Inflammatory macrophage treated with lipopolysaccharide for 1 hour (primary cell): ENCODE data around the gene YLPM1.
"Not testable (repeated sequence)": the region's sequence is repeated elsewhere in the genome, so short reads cannot be mapped to it uniquely, and the experiment has no call there.

Experiments
- DNase-seq, 2 donors: peaks; one replicate each; pipeline ENCODE4 v3.0.0-alpha.2; 2020 to 2022

The YLPM1 gene, protein sequence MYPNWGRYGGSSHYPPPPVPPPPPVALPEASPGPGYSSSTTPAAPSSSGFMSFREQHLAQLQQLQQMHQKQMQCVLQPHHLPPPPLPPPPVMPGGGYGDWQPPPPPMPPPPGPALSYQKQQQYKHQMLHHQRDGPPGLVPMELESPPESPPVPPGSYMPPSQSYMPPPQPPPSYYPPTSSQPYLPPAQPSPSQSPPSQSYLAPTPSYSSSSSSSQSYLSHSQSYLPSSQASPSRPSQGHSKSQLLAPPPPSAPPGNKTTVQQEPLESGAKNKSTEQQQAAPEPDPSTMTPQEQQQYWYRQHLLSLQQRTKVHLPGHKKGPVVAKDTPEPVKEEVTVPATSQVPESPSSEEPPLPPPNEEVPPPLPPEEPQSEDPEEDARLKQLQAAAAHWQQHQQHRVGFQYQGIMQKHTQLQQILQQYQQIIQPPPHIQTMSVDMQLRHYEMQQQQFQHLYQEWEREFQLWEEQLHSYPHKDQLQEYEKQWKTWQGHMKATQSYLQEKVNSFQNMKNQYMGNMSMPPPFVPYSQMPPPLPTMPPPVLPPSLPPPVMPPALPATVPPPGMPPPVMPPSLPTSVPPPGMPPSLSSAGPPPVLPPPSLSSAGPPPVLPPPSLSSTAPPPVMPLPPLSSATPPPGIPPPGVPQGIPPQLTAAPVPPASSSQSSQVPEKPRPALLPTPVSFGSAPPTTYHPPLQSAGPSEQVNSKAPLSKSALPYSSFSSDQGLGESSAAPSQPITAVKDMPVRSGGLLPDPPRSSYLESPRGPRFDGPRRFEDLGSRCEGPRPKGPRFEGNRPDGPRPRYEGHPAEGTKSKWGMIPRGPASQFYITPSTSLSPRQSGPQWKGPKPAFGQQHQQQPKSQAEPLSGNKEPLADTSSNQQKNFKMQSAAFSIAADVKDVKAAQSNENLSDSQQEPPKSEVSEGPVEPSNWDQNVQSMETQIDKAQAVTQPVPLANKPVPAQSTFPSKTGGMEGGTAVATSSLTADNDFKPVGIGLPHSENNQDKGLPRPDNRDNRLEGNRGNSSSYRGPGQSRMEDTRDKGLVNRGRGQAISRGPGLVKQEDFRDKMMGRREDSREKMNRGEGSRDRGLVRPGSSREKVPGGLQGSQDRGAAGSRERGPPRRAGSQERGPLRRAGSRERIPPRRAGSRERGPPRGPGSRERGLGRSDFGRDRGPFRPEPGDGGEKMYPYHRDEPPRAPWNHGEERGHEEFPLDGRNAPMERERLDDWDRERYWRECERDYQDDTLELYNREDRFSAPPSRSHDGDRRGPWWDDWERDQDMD (N-terminal part only)

DNA sequence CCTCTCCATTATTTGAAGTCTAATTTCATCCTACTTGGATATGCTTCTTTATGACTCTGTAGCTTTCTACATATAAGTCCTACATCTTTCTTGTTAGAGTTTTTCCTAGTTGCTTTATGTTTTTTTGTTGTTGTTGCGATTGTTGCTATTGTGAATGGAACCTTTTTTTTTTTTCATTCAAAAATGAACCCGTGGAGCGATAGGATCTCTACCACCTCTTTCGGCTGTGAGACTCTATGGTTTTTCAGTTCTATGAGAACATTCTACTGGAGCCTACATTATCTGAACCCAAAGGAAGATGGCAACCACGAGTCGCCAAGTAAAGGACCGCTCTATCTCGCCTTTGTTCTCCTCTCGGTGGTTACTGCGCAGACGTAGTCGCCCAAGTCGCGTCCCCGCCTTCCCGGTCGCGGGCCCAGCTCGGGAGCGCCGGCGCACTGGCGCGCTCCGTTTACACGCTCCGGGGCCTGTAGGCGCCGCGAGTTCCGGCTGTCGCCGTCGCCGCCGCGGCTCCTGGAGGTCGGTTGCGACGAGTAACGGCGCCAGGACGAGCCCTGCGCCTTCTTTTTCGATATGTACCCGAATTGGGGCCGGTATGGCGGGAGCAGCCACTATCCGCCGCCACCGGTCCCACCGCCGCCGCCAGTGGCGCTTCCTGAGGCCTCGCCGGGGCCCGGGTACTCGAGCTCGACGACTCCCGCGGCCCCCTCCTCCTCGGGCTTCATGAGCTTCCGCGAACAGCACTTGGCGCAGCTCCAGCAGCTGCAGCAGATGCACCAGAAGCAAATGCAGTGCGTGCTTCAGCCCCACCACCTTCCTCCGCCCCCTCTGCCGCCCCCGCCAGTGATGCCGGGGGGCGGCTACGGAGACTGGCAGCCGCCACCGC is at the start of gene YLPM1:
YLPM1 (plus strand) TSS at position 400 of the 886 bp plus-strand sequence; CDS start at position 574, 174 bp downstream.
- DNase-seq, result peak; percentile 94 to 98

DNA sequence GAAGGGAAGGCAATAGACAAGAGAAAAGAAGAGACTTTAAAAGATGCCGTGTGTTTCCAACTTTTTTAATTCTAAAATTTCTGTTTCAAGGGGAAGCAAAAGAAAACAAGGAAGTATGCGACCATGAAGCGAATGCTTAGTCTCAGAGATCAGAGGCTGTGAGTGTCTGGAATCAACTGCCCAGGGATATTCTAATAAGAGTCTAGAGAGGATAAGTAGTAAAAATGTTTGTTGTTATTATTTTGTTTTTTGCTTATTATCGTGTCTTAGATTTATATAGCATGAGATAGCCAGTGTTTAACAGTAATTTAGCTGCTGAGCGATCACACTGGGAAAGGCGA is 49.8 kb upstream of the YLPM1 start:
- DNase-seq, result no peak

DNA sequence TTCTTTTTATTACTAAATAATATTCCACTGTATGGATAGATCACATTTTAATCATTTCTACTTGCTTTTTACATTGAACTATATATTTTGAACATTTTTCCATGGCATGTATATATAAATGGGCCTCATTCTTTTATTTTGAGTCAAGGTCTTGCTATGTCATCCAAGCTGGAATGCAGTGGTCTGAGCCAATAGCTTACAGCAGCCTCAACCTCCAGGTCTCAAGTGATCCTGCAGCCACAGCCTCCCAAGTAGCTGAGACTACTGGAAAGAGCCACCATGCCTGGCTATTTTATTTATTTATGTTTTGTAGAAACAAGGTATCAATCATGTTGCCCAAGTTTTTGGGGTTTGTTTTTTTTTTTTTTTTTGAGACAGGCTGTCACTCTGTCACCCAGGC is 42.6 kb upstream of the YLPM1 start:
- no peak for DNase-seq

DNA sequence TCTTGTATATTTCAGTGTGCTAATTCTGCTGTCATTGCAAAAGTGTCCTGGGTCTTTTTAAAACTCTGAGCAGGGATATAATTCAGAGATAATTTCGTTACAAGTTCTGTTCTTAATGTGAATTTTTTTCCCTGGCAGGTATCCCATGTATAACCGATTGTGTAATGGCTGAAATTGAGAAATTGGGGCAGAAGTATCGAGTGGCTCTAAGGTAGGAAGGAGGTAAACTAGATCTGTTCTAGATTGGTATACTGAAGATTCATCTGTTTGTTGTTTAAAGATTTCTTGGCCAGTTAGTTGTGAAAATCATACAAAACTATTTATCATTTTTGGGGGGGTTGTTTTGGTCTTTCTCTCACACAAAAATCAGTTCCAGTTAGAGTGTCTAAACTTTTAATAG is 40.0 kb upstream of the YLPM1 start:
- no peak for DNase-seq

DNA sequence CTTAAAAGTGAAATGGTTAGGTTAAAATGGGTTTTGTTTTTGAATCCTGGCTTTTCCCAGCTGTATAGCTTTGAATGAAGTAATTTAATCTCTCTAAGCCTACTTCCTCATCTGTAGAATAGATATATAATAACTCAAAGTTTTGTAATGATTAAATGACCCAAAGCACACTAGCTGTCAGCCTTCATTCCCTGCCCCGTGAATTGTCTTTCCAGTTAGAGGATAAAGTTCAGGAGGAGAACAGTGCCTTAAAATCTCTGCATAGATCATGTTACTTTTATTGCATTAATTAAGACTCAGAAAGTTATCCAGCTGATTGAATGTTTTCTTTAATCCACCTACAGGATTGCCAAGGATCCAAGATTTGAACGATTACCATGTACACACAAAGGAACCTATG is 30.7 kb upstream of the YLPM1 start:
- no peak for DNase-seq

DNA sequence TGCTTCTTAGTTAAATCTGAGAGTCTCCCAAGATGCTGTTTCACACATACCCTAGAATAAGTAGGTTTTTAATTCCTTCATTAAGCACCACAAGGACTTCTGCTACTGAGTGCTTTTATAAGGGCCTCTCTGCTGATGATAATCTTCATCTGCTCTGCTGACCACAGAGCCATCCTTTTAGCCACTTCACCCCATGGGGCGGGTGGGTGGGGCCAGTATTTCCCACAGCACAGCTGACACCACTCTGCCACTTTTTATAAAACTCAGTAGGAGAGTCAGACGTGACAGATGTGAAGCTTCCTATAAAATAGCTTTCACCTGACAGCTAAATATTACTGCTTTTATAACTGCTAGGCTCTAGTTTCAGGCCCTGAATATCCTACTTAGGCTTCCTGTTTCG is 29.9 kb upstream of the YLPM1 start:
- DNase-seq, result no peak

DNA sequence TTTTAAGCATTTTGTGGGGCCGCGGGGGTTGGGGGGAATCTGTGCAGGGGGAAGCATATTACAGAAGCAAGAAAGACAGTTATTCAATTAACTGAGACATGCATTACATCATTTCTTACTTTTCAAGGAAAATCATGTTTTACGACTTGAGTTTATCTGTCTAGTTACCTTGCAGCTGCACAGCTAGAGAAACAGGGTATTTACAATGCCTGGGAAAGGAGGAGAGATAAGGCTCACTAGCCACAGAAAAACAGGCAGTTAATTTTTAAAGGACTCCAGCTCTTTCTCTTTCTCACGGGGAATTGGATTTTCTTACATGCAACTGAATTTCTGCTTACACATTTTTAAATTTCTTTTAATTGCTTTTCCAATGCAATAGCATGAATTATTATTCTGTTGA is 28.0 kb upstream of the YLPM1 start:
- DNase-seq, result no peak

DNA sequence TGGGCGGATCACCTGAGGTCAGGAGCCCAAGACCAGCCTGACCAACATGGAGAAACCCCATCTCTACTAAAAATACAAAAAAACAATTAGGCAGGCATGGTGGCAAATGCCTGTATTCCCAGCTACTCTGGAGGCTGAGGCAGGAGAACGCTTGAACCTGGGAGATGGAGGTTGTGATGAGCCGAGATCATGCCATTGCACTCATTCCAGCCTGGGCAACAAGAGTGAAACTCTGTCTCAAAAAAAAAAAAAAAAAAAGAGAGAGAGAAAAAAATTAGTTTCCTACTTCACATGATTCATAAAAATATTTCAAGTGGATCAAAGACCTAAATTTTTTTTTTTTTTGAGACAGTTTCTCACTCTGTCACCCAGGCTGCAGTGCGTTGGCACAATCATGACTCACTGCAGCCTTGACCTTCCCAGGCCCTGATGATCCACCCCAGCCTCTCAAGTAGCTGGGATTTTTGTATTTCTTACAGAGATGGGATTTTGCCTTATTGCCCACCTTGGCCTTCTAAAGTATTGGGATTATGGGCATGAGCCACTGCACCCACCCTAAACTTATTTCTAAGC is 25.3 kb upstream of the YLPM1 start:
- DNase-seq, result no peak

DNA sequence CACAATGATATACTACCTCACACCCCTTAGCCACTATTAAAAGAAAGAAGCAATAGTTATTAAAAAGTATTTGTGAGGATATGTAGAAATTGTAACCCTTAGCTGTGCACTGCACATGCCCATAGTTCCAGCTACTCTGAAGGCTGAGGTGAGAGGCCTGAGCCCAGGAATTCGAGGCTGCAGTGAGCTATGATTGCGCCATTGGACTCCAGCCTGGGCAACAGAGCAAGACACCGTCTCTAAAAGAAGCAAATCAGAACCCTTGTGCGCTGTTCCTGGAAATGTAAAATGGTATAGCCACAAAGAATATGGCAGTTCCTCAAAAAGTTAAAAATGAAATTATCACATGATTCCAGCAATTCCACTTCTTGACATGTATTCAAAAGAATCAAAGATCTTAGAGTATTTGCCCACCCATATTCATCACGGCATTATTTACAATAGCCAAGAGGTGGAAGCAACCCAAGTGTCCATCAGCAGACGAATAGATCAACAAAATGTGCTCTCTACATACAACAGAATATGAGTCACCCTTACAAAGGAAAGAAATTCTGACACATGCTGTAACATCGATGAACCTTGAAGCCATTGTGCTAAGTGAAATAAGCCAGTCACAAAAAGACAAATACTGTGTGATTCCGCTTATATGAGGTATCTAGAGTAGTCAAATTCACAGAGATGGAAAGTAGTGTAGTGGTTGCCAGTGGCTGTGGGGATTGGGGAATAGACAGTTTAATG is 23.7 kb upstream of the YLPM1 start:
- no peak for DNase-seq

DNA sequence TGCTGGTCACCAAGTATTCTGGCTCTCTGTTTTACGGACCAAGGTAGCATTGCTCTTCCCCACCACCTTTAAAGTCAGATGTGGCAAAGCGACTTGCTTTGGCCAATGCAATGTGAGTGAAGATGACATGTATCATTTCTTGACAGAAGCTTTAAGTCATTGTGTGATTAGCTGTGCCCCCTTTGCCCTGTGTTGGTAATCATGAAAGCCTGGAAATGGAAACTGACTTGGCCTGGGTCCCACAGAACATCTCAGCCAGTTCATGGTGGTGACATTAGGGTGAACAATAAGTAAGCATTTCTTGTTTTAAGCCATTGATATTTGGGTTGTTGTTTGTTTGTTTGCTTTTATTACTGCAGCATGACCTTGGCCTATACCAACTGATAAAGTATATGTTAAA is 15.9 kb upstream of the YLPM1 start:
- no peak for DNase-seq

DNA sequence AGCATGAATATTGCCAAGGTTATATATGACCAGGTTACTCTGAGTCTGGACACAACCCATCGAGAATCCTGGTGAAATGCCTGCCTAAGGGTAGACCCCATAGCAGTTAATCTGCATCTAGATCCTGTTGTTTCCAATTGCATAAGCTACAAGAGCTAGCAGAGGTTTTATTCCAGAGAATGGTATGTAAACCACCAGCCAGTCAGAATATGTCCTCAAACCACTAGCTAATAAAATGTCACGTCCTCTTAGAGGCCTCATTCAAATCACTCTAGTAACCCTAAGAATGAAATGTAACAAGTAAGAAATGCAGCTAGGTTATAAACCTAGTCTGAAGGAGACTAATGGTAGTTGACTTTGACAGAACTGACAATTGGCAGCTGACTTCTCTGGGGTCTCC is 9.0 kb upstream of the YLPM1 start:
- DNase-seq, result no peak

DNA sequence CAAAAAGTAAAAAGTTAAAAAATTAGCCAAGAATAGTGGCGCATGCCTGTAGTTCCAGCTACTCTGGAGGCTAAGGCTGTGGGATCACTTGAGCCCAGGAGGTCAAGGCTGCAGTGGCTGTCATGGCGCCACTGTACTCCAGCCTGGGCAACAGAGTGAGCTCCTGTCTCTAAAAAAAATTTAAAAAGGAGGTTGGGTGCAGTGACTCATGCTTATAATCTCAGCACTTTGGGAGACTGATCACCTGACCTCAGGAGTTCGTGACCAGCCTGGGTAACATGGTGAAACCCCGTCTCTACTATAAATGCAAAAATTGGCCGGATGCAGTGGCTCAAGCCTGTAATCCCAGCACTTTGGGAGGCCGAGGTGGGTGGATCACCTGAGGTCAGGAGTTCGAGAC is 8.2 kb upstream of the YLPM1 start:
- DNase-seq, result no peak

DNA sequence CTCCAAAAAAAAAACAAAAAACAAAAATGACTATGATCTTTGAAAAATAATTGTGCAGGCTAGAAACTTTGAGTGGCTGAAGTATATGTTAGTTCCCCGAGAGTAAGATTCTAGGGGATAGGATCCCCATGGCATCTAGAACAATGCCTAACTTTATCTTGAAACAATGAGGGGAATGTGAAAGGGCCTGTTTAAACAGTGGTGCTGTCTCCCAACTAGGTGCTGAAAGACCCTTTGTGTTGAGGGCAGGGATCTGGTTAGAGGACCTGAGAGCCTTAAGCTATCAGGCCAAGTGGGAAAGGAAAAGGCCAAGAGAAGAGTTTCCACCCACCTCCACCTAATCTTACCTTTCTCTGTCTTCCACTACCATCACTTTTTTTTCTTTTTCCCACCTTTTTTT is 6.8 kb upstream of the YLPM1 start:
- no peak for DNase-seq

DNA sequence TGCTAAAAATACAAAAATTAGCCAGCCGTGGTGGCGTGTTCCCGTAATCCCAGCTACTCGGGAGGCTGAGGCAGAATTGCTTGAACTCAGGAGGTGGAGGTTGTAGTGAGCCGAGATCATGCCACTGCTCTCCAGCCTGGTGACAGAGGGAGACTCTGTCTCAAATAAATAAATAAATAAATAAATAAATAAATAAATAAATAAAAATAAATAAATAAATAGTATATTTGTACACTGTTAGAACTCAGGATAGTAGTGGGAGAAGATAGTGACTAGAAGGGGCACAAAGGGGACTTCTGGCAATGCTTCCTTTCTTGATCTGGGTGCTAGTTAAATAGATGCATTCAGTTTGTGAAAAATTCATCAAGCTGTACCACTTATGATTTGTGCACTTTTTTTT is 4.6 kb upstream of the YLPM1 start:
- DNase-seq, result not testable (repeated sequence)

DNA sequence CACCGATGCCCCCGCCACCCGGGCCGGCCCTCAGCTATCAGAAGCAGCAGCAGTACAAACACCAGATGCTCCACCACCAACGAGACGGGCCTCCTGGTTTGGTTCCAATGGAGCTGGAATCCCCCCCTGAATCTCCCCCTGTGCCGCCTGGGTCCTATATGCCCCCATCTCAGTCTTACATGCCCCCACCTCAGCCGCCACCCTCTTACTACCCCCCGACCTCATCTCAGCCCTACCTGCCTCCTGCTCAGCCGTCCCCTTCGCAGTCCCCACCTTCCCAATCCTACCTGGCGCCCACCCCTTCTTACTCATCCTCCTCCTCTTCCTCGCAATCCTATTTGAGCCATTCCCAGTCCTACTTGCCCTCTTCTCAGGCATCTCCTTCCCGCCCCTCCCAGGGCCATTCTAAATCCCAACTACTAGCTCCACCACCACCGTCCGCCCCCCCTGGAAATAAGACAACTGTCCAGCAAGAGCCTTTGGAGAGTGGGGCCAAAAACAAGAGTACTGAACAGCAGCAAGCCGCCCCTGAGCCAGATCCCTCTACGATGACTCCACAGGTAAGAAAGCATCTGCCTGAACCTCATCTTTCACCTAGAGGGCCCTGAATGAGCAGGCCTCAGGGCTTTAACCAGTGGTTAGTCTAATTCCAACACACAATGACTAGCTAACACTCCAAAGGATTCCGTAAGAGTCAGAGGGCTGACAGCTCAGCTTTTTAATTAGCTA is 851 bp downstream of the YLPM1 start:
- DNase-seq, result no peak

DNA sequence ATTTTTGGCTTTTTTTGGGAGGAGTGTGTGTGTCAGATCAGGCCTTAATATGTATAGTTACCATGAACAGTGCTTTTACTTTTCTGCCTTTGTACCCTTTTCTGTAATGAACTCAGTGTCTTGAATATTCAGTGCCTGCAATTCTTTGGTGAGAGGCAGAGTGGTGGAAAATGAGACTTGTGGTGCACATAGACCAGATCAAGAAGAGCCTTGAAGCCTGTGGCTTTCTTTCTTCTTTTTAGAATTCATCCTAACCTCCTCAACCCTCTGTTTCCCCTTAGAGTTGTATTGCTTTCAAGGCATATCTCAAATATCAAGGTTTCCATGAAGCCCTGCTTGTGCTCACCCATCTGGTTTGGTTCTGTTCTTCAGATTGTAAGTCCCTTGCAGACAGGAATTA is 2.6 kb downstream of the YLPM1 start:
- DNase-seq, result no peak

DNA sequence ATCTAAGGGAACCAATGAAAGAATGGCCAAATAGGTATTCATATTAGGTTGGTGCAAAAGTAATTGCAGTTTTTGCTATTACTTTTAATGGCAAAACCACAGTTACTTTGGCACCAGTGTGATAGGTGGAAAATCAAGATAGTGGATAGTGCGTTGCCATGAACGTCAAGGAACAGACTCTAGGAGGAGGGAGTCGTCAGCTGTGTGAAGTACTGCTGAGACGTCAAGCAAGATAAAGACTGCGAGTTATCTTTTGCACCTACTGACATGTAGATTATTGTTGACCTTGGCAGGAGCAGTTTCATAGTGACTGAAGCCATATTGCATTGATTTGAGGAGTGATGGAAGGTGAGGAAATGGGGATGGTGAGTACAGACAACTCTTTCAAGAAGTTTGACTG is 8.3 kb downstream of the YLPM1 start:
- no peak for DNase-seq

DNA sequence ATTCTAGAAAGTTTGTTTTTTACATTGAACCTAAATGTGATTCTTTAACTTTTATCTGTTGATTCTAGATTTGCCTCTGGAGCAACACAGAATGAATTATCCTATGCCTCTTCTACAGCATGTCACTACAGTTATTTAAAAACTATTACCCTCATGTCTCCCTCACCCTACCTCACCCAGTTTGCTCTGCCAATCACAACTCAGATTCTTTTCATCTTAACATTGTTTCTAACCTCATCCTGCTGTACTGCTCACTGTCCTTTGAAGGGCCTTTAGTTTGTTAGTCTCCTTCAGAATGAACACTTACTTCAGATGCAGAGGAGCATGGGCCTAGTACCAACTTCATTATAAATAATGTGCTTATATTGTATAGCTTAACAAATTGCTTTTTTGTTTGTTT is 21.5 kb downstream of the YLPM1 start:
- no peak for DNase-seq

DNA sequence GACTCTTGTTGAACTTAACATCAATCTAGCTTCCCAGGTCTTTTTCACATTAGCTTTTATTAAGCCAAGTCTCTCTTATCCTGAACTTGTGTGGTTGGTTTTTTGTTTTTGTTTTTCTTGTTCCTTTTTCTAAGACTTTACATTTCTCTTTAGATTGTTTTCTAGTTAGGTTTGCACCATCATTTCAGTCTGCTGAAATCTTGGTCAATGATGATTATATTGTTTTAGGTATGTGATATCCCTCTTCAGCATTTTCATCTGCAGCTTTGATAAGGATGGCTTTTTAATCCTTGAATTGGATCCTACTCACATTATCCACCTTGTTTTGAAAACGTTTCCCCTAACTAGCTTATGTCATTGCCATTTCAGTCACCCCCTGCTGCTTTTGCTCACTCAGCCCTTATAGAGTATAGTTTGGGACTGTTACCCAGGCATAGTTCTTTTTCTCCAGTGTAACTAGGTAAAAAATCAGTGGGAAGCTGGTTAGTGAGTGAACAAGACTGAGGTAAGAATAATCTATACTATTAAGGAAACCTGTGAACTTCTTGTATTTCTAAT is 22.0 kb downstream of the YLPM1 start:
- DNase-seq, result no peak

DNA sequence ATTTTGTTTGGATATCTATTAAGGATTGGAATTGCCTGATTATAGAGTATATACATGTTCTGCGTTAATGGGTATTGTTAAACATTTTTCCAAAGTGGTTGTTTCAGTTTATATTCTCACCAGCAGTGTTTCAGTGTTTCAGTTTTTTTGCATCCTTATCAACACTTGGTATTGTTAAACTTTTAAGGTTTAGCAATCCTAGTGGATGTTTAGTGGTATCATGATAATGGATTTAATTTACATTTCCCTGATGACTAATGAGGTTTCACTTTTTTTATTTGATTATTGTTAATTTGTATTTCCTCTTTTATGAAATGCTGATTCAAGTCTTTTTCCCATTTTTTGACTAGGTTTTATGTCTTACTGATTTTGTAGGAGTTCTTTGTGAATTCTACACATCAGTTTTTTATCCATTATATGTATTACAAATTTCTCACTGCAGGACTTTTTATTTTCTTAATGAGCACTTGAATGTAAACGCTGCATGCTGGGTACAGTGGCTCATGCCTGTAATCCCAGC is 23.7 kb downstream of the YLPM1 start:
- DNase-seq, result no peak
